Stimulated activated CD8-positive, alpha-beta memory T cell treated with anti-CD3 and anti-CD28 coated beads, Interleukin-4, amount 100 ng/mL, for 4 hours (primary cell): ENCODE data around the gene PRKAR1A.
"Not testable (repeated sequence)": the region's sequence is repeated elsewhere in the genome, so short reads cannot be mapped to it uniquely, and the experiment has no call there.

ENCODE experiments used
- DNase-seq, 2 donors: peaks; one replicate each; pipeline ENCODE4 v3.0.0-alpha.2; 2020; ENCODE audit warnings: low read depth in 2 of 2, low spot score in 1 of 2

PRKAR1A gene

DNA sequence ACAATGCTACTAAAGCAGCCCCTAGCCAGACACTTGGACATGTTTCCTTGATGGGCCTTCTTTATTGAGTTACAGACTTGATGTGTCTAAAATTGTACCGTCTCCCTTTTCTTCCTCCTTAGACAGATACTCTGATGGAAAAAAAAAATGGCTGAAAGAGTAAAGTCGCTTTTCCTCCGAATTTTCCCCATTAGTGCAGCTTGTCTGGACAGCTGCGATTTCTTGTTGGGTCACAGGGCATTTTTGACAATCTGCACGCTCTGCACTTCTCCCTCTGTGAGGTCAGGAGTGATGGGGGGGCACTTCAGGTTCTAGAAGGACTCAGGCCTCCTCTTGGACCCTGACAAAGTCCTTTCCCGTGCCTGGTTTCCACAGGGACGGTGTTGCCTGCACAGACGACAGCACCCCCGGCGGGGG lies 968 bp upstream of the PRKAR1A start:
- no peak for DNase-seq

DNA sequence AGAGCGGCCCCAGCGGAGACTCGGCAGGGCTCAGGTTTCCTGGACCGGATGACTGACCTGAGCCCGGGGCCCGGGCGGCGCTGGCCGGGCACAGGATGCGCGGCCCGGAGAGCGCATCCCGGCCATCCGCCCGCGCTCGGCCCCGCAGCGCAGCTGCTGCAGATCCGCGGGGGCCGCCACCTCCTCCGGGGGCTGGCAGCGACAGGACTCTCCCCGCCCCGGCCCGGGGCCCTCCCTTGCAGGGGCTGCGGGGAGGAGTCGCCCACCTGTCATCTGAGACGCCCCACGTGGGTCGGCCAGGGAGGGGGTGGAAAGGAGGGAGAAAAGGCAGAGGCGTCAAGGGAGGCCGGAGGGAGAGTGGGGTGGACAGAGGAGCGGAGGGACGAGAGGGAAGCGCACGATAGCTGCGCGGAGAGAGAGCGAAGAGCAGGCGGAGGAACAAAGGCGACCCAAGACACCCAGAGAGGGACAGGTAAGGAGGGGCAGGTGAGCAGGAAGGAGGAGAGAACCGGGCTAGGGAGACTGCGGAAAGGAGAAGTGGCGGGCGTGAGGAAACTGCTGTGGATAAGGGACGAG lies 471 bp upstream of the PRKAR1A start:
- DNase-seq, result peak; percentile 57 to 65

- DNase-seq, result no peak
These were observed 787 bp downstream of the PRKAR1A start for GRCh38 chr17:68512960-68513474.

DNA sequence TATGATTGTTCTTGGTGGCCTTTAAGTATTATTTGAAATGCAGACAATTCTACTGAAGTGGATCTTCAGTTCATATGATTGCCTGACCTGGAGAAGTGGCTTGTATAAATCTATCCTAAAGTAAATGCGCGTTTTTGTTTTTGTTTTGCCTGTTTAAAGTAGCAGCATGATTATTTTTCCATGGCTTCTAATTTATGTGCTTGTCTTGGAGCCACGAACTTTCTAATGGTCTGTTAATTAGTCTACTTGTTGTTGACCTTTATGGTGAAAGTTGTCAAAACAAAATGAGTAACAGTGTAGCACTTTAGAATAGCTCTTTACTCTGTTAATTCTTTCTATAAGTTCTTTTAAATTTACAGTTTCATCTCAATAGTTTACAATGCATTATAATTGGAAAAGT lies 1.7 kb downstream of the PRKAR1A start:
- DNase-seq, result no peak

- DNase-seq, result no peak
These were observed 2.8 kb downstream of the PRKAR1A start for GRCh38 chr17:68514831-68515635.

- no peak for DNase-seq
These were observed 4.5 kb downstream of the PRKAR1A start for GRCh38 chr17:68516732-68517131.

GRCh38 chr17:68517605-68518004 lies 5.4 kb downstream of the PRKAR1A start:
- DNase-seq, result not testable (repeated sequence)

- no peak for DNase-seq
These were observed 6.0 kb downstream of the PRKAR1A start for GRCh38 chr17:68518063-68518815.

GRCh38 chr17:68519051-68519450 lies 6.8 kb downstream of the PRKAR1A start:
- DNase-seq, result not testable (repeated sequence)

- no peak for DNase-seq
These were observed 7.7 kb downstream of the PRKAR1A start for GRCh38 chr17:68519911-68520310.

DNA sequence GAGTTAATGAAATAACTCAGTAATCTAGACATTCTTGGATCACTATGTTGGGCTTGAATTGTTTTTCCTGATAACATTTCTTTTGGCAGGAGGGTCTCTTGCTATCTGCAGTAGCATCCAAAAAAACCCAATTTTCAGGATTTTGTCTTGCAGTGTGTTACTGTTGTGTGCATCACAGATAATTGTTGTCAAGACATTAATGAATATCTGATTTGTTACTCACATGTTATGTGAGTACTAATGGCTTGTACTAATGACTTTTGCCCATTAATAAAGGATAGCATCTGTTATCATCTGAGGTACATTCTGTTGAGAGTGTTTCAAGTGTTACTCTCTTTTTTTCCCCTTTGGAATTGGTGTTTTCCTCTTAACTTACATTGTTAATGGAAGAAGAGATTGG lies 10.0 kb downstream of the PRKAR1A start:
- DNase-seq, result no peak

GRCh38 chr17:68526548-68526947 lies 14.3 kb downstream of the PRKAR1A start:
- DNase-seq, result no peak

- DNase-seq, result no peak
These were observed 15.1 kb downstream of the PRKAR1A start for GRCh38 chr17:68527314-68527713.

DNA sequence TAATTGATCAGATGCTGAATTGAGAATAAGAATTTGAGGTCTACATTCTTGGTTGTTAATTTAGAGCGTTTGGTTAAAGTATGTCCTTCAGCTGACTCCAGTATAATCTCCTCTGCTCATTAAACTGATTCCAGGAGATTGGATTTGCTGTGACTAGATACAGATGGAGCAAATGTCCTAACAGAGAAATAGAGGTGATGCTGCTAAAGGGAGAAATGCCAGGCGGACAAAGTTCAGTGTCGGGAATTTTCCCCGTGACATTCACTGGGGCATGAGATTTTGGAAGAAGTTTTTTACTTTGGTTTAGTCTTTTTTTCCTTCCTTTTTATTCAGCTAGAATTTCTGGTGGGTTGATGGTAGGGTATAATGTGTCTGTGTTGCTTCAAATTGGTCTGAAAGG lies 19.0 kb downstream of the PRKAR1A start:
- DNase-seq, result no peak

- DNase-seq, result no peak
These were observed 20.6 kb downstream of the PRKAR1A start for GRCh38 chr17:68532826-68533225.

DNA sequence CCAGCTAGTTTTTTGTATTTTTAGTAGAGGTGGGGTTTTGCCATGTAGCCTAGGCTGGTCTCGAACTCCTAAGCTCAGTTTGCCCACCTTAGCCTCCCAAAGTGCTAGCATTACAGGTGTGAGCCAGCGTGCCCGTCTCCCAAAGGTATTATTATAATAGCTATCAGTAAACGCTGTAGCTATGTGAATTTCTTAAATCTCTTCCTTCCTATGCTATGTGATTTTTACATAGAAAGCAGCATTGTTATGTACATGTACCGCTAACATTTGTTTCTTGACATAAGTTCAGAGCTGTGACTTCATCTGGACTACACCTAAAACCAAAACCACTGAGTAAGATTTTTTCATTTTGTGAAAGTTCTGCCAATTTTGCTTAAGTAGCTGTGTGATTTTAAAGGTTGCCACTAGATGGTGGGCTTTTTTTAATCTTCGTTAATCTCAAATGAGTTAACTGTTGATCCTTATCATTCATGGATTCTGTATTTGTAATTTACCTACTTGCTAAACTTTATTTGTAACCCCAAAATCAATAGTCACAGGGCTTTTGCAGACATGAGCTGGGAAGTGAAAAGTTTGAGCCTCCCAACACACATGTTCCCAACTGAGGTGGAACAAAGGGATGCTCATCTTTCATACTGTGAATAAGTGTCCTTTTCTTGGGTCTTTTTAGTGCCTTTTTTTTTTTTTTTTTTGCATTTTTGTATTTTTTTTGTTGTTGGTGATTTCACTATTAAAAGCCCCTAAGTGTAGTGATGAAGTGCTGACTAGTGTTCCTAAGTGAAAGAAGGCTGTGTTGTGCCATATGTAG lies 21.9 kb downstream of the PRKAR1A start:
- DNase-seq, result no peak

DNA sequence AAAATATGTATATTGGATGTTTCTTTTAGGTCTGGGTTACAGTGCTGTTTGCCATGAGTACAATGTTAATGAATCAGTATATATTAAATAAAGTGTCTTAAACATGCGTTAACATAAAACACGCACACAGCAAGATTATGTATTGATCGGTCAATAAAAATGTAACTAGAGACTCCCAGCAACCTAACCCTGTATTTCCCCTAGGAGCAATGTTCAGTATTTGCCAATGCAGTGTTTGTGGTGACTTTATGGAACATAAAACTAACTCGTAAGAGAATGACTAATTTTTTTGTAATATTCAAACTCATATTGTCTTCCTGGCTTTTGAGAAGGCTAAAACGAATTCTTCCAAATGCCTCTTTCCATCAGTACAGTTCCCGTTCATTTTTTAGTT lies 22.5 kb downstream of the PRKAR1A start:
- DNase-seq, result no peak

GRCh38 chr17:68535922-68536321 lies 23.7 kb downstream of the PRKAR1A start:
- no peak for DNase-seq

DNA sequence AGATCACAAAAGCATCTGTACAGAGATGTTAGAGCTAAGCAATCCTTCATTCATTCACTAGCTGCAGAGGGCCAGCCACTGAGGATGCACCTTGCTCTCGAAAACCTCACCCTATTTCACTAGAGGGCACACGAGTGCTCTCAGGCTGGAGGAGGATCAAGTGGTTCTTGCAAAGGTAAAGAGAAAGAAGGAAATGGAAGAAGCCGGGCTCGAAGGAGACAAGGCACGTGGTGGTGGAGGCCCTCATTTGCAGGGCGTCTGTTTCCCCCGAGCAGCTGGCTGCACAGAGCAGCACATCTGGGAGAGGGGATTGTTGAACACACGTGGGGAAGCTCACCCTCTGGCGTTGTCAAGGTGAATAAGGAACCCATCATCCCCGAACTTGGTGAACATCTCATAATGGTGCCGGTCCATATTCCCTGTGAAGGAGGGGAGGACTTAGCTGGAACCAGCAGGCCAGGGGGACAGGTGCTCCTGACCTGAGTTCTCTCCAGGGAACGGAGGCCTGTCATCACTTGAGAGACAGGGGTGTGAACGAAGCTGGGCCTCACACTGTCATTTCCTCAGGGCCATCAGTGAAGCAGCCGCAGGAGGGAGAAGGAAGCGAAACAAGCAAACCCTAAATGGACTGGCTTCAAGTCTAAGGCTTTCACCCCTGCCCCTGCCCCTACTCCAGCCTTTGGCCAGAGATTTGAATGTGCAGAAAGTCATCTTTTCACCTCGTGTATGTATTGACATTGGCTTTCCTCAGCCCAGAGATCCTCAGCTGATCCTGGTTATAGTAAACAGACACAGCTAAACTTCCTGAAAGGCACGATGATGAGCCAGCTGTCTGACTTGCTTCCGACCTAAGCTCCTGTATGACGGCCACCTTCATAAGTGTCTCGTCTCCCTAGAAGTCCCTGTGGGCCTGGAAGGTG lies 27.6 kb downstream of the PRKAR1A start:
- DNase-seq, result no peak

DNA sequence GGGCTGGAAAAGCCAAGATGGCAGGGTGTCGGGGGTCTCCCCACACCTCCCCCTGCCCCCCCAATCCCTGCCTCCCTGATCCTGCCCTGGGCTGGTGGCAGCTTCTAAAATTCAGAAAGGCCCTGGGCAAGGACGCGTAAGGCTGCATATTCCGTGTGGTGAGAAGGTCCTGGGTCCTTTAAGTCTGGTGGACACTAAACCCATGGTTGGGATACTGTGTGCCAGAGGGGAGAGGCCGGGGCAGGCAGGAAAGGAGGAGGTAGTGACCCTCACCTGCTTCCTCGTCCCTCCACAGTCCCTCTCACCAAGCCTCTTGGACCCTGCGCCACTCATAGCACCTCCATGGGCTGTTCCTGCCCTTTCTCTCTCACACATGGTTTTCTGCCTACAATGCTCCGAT lies 28.8 kb downstream of the PRKAR1A start:
- no peak for DNase-seq
